ENCODE measurements around the gene CHST11.

DNA sequence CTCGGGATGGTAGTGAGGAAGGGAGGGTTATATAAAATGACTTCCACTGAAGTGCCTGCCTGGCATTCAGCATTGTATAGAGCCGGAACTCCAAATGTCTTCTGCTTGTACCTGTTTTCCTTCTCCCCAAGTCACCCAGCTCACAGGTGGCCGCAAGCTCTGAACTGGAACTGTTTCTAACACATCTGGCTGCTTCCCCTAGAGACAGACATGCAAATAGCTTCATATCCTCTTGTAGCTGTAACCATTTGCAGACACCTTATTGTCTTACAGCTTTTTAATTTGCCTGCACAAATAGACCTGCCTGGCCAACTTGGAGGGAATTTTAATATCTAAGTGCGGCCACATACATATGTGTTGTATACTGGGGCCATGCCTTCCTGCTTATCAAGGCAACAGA lies 126.0 kb downstream of the CHST11 start:
- no peak for TF ChIP-seq EZH2 (IDR thresholded peaks at IDR 0.05; ENCODE audit: borderline replicate concordance, low read depth, low read length, poor library complexity, severe bottlenecking)
- TF ChIP-seq, protein P1, sequence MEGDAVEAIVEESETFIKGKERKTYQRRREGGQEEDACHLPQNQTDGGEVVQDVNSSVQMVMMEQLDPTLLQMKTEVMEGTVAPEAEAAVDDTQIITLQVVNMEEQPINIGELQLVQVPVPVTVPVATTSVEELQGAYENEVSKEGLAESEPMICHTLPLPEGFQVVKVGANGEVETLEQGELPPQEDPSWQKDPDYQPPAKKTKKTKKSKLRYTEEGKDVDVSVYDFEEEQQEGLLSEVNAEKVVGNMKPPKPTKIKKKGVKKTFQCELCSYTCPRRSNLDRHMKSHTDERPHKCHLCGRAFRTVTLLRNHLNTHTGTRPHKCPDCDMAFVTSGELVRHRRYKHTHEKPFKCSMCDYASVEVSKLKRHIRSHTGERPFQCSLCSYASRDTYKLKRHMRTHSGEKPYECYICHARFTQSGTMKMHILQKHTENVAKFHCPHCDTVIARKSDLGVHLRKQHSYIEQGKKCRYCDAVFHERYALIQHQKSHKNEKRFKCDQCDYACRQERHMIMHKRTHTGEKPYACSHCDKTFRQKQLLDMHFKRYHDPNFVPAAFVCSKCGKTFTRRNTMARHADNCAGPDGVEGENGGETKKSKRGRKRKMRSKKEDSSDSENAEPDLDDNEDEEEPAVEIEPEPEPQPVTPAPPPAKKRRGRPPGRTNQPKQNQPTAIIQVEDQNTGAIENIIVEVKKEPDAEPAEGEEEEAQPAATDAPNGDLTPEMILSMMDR (conservative IDR thresholded peaks at IDR 0.05; ENCODE audit: low read depth, low read length) = no peak

All from A673 (cell line).